ENCODE data around the gene NRP1.
A peak's percentile ranks its signal among the peaks of the same experiment; 100 is the strongest.
"Not testable (repeated sequence)": the region's sequence is repeated elsewhere in the genome, so short reads cannot be mapped to it uniquely, and the experiment has no call there.

NRP1 gene

DNA sequence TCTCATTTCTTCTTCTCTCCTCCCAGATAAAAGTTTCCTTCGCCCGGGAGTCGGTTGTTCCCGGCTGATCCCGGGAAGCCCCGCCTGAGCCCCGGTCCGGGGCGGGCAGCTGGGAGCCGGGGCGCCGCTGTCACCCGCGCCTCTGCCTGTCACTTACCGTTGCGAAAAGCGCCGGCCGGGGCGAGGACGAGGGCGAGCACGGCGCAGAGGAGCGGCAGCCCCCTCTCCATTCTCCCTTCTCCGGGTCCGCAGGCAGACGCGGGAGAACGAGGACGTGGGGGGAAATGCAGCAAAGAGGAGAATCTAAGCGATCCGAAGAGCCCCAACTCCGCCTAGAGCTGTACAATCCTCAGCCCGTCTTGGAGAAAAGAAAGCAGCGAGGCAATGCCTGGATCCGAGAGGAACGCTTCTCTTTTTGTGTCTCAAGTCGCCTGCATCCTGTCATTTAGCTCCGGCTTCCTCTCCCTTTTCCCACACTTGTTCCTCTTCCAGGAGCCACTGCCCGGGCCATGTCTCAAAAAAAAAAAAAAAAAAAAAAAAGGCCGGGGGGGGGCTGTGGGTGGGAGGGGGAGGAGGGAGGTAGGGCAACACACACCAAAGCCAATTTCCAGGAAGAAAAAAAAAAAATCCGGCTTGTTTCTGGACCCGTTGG lies at the start of gene NRP1:
Gene NRP1, minus strand, starts transcription at position 515 of the 652 bp plus-strand sequence. Its CDS starts 285 bp downstream, at position 230.
- peak; percentile 21 for DNase-seq

DNA sequence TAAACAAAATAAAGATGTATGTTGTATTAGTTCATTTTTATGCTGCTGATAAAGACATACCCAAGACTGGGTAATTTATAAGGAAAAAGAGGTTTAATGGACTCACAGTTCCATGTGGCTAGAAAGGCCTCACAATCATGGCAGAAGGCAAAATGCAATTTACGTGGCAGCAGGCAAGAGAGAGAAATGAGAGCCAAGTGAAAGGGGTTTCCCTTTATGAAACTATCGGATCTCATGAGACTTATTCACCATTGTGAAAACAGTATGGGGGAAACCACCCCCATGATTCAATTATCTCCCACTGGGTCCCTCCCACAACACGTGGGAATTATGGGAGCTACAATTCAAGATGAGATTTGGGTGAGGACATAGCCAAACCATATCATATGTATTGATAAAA lies 49.7 kb upstream of the NRP1 start:
- not testable (repeated sequence) for DNase-seq

DNA sequence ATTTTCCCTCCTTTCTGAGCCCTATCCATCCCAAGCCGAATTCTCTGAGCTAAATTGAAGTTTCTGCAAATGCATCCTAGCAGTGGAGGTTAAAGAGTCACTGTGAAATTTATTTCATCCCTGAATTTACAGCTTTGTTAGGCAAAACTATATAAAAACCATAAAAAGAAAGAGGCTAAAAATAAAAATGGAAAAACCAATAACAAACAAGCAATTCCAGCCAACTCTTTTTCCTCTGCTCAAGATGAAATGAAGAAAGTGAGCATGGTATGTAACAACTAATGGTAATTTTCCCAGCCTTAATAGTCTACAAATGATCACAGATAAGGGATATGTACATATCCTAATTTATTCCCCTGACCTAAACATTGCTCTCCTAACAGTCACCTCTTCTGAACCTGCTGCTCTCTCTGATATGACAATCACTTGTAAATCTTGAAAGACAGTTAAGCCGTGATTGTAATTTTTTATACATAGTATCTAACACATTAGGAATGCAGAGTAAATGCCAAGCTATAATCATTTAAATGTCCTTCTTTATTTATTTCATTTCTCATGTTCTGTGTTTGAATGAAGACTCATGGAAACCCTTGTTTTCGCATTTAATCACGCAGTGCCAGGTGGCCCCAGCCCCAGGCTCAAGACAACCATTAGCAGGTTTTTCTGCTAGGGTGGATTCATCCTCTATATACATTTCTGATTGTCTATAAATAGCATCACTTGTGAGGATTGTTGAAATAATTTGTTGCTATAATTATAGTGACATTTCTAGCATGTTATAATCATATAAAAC lies 48.6 kb upstream of the NRP1 start:
- no peak for DNase-seq

DNA sequence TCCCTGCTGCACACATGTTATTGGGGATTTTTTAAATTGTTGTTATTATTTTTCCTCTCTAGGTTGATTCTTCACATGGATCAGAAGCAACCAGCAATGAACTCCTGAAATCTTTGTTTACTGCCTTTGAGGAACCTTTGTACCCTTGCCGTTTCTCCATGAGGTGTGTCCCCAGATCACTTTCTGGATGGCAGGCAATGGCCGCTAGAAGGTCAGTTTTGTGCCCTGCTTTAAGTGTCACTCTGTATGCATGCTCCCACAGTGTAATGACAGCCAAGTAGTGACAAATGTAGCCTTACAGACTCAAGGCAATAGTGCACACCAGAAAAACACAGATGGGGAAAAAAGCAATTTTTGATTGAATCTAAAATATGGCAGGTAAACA lies 47.7 kb upstream of the NRP1 start:
- DNase-seq, result no peak

DNA sequence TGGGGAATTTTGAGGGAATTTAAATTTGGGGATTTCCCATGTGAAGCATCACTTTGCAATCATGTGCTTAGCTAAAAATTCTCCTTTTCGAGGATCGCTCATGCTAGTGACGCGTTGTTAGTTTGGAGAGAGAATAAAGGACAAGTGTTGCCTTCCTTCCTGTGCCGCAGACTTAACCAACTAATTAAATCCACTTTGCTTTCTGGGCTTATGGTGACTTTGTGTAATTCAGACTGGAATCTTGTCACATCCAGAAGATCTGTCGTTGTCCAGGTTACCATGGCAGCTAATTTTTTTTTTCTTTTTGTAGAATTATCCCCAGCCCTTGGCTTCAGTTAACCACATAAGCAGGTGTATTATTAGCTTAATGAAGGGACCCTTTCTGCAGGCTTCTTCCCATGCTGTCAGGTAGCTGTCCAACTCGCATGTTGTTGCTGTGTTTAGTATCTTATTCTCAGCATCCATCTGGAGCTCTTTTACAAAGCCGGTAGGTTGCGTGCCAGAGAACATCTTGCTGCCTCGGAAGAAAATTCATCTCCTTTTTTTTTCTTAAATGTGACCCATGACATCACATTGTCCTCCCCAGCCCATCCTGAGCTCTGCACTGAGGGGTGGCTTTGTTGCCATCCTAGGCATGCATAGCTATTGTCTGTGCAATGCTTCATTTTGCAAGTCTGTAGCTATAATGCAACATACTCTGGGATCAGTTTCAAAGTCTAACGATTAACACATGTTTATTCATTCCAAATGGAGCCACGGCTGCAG lies 47.2 kb upstream of the NRP1 start:
- no peak for DNase-seq

DNA sequence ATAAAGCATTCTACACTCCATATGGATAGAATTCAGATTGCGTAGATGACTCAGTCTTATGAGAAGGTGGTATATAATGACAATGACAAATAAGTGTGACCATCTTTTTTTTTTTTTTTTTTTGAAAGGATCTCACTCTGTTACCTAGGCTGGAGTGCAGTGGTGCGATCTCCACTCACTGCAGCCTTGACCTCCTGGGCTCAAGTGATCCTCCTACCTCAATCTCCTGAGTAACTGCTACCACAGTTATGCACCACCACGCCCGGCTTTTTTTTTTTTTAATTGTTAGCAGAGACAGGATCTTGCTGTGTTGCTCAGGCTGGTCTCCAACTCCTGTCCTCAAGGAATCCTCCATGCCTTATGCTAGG lies 43.2 kb upstream of the NRP1 start:
- DNase-seq, result no peak

DNA sequence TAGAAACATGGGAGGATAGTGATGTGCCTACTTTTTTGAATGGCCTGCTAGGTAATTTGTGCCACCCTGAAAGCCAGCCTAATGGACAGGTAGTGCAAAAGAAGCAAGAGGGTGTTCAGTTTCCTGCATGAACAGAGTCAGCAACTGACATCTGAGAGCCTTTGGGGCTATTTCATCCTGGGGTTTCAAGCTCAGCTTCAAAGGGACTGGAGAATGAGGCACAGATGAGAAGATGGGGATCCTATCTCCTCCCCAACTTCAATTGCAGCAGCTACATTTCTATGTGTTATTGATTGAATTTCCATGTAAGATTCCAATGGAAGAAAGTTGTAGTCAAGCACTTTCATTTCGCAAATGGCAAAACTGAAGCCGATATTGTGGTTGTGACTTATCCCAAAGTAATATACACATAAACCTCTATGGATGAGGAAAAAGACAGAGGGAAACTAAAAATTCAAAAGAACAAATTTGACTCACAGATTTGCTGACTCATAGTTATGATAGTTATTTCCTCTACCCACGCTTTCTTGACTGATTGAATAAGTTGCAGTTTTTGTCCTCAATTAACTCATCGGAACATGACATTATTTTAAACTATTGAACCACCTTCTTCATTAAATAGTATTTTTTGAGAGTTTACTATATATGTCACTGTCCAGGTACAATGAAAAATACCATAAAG lies 42.6 kb upstream of the NRP1 start:
- no peak for DNase-seq

DNA sequence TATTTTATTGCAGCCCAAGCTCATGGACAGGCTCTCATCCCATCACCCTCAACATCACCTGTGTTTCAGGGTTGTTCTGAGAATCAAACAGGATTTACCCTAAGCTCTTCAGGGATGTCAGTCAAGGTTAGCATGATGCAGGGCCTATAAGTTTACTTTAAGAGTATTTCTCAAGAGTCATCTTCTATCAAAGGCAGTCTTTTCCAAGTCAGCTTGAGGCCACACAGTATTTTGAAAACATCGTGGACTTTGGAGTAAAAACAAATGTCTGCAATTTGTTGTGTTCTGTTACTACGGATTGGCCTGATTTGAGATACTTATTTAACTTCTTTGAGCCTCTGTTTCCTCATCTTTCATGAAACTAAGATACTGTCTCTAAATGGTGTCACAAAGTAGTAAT lies 42.0 kb upstream of the NRP1 start:
- no peak for DNase-seq

DNA sequence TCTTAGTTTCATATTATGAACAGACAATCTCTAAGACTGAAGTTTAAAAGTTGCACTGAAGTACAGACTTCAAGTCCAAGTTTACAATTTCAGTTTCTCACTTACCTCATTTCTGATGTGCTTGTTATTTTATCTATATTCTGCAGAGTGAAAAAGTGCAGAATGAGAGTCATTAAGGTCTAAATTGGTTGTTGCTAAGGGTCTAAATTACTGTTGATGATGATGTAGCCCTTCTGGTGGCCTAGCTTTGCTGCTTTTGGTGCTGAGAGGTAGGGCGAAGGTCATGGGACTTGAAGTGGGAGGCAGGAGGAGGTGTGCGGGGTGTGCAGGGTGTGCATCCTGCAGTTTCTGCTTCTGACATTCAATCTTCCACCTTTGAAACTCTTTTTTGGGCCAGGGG lies 38.8 kb upstream of the NRP1 start:
- DNase-seq, result no peak

DNA sequence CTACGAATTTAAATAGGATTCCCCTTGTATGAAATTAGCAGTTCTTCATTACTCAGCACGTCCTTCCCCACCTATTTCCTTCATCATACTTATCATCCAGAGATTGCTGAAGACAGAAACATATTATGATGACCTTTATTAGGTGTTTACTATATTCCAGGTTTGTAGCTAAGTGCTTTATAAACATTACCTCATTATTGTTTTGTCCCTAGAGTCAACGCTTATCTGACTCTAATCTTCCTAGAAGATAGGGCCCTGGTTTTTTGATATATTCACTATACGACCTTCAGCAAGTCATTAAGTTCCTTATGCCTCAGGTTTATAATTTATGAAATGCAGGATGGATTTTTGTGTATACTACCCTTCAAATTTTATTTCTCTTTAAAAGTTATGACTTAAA lies 36.8 kb upstream of the NRP1 start:
- DNase-seq, result no peak

DNA sequence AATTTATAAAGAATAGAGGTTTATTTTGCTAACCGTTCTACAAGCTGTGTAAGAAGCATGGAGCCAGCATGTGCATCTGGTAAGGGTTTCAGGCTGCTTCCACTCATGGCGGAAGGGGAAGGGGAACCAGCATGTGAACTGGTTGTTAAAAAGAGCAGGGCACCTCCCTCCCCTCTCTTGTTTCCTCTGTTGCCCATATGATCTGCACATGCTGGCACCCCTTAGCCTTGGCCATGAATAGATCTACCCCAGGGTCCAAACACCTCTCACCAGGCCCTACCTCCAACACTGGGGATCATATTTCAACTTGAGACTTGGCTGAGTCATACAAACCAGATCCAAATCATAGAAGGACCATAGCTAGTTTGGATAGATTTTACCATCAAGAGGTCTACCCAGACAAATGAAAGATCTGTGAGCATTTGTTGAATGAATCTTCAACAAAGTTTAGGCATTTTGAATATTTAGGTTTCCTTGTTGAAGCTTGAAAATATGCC lies 36.0 kb upstream of the NRP1 start:
- no peak for DNase-seq

DNA sequence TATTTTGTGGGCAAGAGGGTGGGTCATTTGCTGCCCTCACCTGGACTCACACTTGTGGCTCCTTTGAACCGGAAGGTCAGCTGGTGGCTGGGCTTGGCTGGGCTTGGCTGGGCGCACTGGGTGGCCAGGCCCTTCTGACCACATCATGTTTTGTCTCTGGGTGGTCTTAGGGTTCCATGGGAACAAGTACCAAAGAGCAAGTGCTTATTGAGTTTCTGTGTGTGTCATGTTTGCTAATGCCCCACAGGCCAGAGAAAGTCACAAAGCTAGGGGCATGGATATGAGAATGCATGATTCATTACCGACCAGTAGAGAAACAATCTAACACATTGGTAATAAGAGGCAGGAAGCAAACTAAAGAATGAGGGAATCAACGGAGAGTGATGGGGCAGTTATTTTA lies 33.6 kb upstream of the NRP1 start:
- no peak for DNase-seq

DNA sequence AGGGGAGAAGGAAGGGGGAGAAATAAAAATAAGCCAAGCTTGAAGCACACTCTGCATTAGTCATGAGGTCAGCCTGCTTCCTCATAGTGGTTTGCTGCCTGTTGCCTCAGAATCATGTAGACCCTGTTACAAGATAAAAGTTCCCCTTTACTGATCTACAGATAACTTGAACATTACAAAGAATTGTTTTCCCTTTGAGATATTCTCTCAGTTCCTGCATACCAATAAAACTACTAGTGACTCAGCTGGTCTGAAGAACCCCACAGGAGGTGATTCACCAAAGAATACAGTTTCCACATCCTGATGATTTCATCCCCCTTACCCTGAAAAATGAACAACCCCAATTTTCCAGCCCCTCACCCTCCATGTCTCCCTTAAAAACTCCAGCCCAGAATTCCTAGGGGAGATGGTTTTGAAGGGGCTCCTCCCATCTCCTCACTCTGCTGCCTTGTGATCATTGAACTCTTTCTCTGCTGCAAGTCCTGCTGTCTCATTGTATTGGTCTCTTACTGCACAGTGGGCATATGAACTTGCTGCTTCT lies 31.5 kb upstream of the NRP1 start:
- no peak for DNase-seq

DNA sequence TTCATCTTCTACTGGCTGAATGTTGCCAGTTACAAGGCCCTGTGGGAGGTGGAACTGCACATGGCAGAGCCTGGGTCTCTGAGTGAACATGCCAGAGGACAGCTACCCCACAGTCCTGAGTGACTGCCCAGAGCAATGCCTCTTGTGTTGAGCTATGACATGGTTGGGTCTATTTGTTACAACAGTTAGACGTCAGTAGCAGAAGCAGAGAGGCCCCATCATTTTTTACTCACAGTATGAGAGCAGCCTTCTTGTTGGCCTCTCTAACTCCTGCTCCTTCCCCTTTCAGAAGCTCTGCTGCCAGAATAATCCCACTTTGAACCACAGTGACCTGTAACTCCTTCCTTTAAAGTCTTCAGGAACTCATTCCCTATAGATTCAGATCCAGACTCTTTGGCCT lies 30.8 kb upstream of the NRP1 start:
- no peak for DNase-seq

DNA sequence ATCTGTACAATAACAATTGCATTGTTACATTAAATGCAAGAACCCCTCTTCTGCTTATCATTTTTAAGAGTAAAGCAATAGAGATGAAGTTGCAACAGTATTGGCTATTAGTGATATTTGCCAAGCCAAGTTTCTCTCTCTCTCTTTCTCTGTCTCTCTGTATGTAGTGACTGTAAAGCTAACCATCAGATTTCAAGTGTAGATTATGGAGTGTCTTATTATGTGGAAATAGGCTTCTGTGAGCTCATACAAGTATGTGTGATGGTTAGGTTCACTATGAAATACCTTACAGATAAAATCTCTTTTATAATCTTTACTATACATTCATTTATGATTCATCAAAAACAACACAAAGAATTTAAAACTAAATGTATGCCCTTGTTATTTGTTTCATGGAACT lies 28.6 kb upstream of the NRP1 start:
- DNase-seq, result no peak

DNA sequence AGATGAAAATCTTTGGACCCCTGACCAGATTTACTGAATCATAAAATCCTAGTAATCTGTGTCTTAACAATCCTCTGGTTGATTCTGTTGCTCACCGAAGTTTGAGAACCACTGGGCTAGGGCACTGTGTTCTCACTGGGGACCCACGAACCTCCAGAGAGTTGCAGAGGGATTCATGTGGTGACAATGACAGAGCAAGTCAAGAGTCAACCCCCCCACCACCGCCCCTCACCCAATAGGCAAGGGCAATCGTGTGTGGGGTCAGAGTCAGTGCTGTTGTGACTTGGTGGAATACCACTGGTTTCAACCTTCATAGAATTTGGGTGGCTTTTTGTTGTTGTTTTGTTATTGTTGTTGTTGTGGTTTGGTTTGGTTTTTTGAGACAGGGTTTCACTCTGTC lies 23.5 kb upstream of the NRP1 start:
- DNase-seq, result no peak

DNA sequence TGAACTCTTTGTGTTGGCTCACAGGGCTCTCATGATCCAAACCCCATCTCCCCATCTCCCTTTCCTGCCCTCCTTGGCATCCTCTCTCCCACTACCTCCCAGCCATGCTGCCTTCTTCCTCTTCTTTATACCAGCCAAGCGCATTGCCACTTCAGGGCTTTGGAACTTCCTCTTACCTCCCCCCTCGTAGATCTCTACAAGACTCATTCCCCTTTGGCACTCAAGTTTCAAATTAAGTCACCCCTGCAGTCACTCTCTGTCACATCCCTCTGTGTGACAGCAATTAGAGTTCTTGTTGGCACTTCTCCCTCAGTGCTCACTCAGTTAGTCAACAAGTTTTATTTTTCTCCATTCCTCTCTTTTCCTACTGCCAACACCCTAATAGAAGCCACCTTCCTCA lies 20.8 kb upstream of the NRP1 start:
- no peak for DNase-seq

DNA sequence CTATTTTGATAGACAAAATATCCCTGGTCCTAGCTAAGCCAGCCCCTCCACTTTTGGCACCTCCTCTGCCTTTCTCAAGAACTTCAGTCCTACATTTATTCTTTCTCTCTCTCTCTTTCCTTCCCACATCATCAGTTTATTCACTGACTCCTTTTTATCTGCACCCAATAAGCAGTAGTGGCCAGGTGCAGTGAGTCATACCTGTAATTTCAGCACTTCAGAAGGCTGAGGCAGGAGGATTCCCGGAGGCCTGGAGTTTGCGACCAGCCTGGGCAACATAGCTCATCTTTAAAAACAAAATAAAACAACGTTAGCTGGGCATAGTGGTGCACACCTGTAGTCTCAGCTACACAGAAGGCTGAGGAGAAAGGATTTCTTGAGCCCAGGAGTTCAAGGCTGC lies 19.4 kb upstream of the NRP1 start:
- DNase-seq, result no peak

DNA sequence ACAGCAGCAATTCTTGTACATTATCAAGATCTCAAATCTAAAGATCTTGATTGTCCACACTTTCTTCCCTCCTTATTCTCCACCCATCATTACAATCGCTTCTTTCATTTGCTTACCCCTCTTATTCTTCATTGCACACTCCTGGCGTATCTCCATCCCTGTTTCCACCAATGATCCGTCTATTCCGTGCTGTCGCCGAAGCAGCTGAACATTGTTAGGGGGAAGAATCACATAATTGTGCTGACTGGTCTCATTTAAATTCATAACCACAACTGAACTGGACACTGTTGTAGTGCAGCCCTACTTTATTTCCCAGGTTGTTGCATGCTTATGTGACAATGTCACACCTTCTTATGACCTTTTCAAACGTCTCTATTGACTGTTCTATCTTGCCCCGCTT lies 18.9 kb upstream of the NRP1 start:
- DNase-seq, result no peak

DNA sequence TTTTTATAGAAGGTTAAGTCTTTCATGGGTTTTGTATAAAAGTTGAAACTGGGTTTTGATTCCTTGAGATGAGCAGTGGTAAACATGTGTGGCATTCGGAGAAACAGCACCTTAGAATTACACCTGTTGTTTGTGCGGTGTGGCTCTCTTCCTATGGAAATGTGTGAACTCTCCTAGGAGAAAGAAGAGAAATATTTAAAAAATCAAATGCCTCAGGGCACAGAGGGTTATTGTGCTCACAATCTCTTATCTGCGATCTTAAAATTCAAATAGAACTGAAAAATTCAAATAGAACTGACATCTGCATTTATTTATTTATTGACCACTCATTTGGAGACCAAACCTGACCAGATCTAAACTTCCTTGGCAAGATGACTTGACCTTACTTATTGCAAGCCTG lies 18.1 kb upstream of the NRP1 start:
- DNase-seq, result no peak

DNA sequence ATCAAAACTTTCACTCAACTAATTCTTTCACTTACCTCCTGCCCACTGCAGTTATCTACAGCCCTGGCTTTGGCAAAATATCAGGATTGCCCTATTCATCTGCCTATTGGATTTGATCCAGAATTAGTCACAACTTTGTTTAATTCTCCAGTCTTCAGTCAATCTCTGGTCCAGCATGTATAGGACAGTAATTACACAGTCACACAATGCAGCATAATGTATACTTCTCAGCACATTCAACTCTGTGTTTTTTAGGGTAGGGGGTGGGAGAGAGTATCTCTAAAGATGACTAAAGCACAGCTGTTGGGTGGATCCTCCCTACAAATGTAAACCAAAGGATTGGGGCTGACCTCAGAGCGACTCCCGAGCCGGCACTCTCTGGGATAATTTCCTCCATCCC lies 17.7 kb upstream of the NRP1 start:
- no peak for DNase-seq

DNA sequence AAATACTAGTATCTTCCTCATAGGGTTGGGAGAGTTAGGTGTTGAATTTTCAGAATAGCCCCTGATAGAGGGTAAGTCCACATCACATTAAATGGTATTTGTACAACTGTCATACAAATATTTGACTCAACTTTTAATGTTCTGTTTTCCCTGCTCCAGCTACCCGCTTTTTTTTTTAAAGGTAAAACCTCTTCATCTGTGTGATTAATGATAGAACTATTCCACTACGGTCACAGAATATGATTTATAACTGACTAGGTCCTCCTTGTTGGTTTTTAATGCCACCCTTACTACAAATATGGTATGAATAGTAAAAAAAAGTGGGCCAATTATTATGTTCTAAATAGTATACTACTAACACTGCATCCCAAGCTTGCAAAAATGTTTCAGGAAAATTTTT lies 15.6 kb upstream of the NRP1 start:
- DNase-seq, result no peak

DNA sequence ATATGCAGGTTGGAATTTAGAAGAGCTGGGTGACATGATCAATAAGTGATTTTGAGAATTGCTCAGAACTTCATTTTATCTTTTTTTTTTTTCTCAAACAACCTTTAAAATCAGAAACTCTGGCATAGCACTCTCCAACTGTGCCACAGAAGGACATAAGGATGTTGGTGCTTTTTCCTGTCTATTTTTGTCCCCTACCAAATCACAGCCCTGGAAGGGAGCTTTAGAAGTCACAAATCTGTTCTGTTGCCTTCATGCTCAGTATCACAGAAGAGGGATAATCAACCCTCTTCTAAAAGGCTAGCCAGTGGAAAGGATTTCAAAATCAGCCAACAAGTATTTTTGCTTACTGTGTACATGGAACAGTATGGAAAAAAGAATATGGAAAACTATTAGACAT lies 14.8 kb upstream of the NRP1 start:
- no peak for DNase-seq
